A673 (cell line): ENCODE measurements around the gene JAK3. TPM values are rescaled to one million over a fixed set of nuclear protein-coding genes. Genes with fewer than 3 reads are reported as not detected.
A peak's percentile ranks its signal among the peaks of the same experiment; 100 is the strongest.

Experiments
- BruUV-seq: library from RNA; stranded (reverse); fragments of 400-500 nt; replicated peaks from 2 replicates; lab custom pipeline; 2021; lab: Mats Ljungman, UMichigan
- CTCF ChIA-PET: fragments of 300-600 bp; sonication (Branson Sonifier 250); formaldehyde crosslinking; loops from one replicate; lab custom pipeline; 2022; ENCODE audit warnings: antibody characterized with exemption; lab: Charles Lee
- POLR2A ChIA-PET: fragments of 300-600 bp; sonication (Branson Sonifier 250); formaldehyde crosslinking; loops from one replicate; lab custom pipeline; 2022; ENCODE audit warnings: antibody characterized with exemption; ENCODE audit not compliant: low non-redundant PET; lab: Charles Lee
- DNase-seq: peaks from one replicate; pipeline ENCODE4 v3.0.0-alpha.2; 2015; ENCODE audit warnings: low spot score
- H3K27ac ChIP-seq: fragments of 200-600 bp; sonication (generic); 2 replicates; pipeline ENCODE4 v1.5.1; 2016; ENCODE audit warnings: mixed run types, low read depth, mild to moderate bottlenecking, mixed read lengths, antibody characterized with exemption, low read length; ENCODE audit not compliant: poor library complexity, severe bottlenecking
- H3K27me3 ChIP-seq: fragments of 200-600 bp; sonication (generic); replicated peaks from 2 replicates; pipeline ENCODE4 v1.6.1; 2017; ENCODE audit warnings: mixed run types, low read depth, mild to moderate bottlenecking, mixed read lengths, antibody characterized with exemption, low read length; ENCODE audit not compliant: insufficient read depth, poor library complexity
- H3K36me3 ChIP-seq: fragments of 200-600 bp; sonication (generic); 2 replicates; pipeline ENCODE4 v1.6.1; 2016; ENCODE audit warnings: mixed run types, mild to moderate bottlenecking, mixed read lengths, antibody characterized with exemption, low read length; ENCODE audit not compliant: insufficient read depth, poor library complexity, severe bottlenecking
- H3K4me1 ChIP-seq: fragments of 200-600 bp; sonication (generic); 2 replicates; pipeline ENCODE4 v1.6.1; 2017; ENCODE audit warnings: mixed run types, mild to moderate bottlenecking, mixed read lengths, antibody characterized with exemption, low read length; ENCODE audit not compliant: insufficient read depth, poor library complexity, severe bottlenecking
- H3K4me3 ChIP-seq: fragments of 200-600 bp; sonication (generic); 2 replicates; pipeline ENCODE4 v1.5.1; 2016; ENCODE audit warnings: low read depth, mixed run types, mild to moderate bottlenecking, mixed read lengths, low read length; ENCODE audit not compliant: poor library complexity, severe bottlenecking
- H3K9me3 ChIP-seq: fragments of 200-600 bp; sonication (generic); 2 replicates; pipeline ENCODE4 v1.6.1; 2016; ENCODE audit warnings: mixed run types, low read depth, mild to moderate bottlenecking, mixed read lengths, antibody characterized with exemption, low read length; ENCODE audit not compliant: poor library complexity, severe bottlenecking
- EZH2 ChIP-seq: fragments of 200-600 bp; sonication (generic); IDR thresholded peaks from 2 replicates; pipeline ENCODE4 v1.6.1; 2017; ENCODE audit warnings: borderline replicate concordance, low read depth, mild to moderate bottlenecking, mixed read lengths, antibody characterized with exemption, low read length; ENCODE audit not compliant: poor library complexity, severe bottlenecking
- intact Hi-C: fragments of 100-400 bp; cut with micrococcal nuclease; formaldehyde crosslinking; loops from one replicate; pipeline ENCODE4 v1.10.0; 2022; ENCODE audit not compliant: unreplicated experiment
- total RNA-seq: library from RNA; stranded (reverse); gene quantifications from 2 replicates; pipeline ENCODE4 v1.2.3, GENCODE V29; 2021
- TF ChIP-seq, protein P1 (sequence below): fragments of 300-800, 200-600 bp; sonication (generic); conservative IDR thresholded peaks from 2 replicates; pipeline ENCODE4 v1.5.1; 2017; ENCODE audit warnings: low read depth, mild to moderate bottlenecking, antibody characterized with exemption, low read length, moderate library complexity, mixed read lengths

JAK3 gene
- total RNA-seq, 1 experiment from 2014 or later = 2.5 TPM

DNA sequence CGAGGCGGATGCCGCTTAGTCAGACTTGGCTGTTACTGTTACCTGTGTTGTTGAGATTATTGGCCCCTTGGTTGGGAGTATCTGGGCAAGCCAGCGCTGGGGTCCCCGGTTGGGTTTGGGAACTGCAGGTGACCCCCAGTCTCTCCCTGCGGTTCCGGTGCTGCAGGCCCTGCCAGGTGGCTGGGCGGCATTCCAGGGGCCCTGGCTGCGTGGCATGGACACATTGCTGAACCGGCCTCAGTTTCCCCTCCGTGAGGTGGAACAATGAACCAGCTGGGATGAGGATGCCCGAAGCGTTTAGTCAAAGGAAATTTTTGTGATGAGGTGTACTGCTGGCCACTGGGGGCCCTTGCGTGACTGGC is 52.3 kb downstream of the JAK3 start:
- POLR2A ChIA-PET = no interaction called here
- peaks cover 17% of the 10 kb centered on the region for H3K27me3 ChIP-seq
- CTCF ChIA-PET = no interaction called here
- H3K27ac ChIP-seq = no peak overlapping the region
- no peaks in the 10 kb centered on the region for H3K36me3 ChIP-seq
- H3K4me3 ChIP-seq = no peak overlapping the region
- intact Hi-C loops = loop anchor here (10.0 kb wide), 1 partner anchor 59 kb away; the partner anchor contains the start of gene RPL18A
- TF ChIP-seq EZH2 = no peak
- TF ChIP-seq, protein P1, sequence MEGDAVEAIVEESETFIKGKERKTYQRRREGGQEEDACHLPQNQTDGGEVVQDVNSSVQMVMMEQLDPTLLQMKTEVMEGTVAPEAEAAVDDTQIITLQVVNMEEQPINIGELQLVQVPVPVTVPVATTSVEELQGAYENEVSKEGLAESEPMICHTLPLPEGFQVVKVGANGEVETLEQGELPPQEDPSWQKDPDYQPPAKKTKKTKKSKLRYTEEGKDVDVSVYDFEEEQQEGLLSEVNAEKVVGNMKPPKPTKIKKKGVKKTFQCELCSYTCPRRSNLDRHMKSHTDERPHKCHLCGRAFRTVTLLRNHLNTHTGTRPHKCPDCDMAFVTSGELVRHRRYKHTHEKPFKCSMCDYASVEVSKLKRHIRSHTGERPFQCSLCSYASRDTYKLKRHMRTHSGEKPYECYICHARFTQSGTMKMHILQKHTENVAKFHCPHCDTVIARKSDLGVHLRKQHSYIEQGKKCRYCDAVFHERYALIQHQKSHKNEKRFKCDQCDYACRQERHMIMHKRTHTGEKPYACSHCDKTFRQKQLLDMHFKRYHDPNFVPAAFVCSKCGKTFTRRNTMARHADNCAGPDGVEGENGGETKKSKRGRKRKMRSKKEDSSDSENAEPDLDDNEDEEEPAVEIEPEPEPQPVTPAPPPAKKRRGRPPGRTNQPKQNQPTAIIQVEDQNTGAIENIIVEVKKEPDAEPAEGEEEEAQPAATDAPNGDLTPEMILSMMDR = no peak
- no TSS peak for BruUV-seq
- H3K4me1 ChIP-seq = peaks cover 26% of the 10 kb centered on the region
- no peaks in the 10 kb centered on the region for H3K9me3 ChIP-seq
- no peak for DNase-seq

DNA sequence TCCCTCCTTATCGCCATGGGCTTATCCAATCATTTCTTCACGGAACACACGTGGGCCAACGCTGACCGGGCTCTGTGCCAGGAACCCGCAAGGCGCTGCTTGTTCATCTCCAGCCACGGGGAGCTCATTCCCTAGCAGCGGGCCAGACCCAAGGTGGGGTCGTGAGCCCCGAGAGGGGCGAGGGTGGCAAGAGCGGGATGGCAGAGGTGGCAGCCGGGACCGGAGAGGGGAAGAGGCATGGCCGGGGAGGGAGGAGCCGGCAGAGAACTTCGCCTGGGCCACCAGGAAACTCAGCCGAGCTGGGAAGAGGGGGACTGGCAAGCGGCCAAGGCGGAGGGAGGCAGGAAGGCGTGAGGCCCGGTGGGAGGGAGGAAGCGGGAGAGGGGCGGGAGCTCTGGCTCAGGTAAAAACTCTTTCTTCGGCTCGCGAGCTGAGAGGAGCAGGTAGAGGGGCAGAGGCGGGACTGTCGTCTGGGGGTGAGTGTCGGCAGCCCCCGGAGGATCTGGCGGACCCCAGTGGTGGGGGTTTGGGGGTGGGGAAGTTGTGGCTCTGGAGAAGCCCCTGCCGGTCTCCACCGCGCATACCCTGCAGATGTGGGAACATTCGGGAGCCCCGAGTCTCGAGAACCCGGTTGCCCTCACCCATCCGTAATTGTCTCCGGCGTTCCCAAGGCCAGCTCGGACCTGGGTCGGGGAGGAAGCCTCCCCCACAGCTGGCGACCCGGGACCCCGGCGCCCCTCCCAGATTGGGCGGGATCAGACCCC is 52.9 kb downstream of the JAK3 start, which contains the start of gene B3GNT3:
Gene B3GNT3, plus strand, starts transcription at position 408 of the 764 bp plus-strand sequence. CDS start 12,670 bp downstream, outside the sequence.
- intact Hi-C loops = loop anchor here (10.0 kb wide), 1 partner anchor 60 kb away; the partner anchor contains the start of gene RPL18A
- peak; percentile 69 for DNase-seq
- peak within 1 kb of the TSS; percentile 19 for H3K4me3 ChIP-seq
- no peaks in the 10 kb centered on the region for H3K36me3 ChIP-seq
- no peak within 1 kb of the TSS for H3K27ac ChIP-seq
- peaks cover 17% of the 10 kb centered on the region for H3K27me3 ChIP-seq
- H3K9me3 ChIP-seq = no peaks in the 10 kb centered on the region
- ChIA-PET CTCF (no interaction called here), POLR2A (no interaction called here)
- TF ChIP-seq, protein P1 = no peak
- no peak for TF ChIP-seq EZH2
- no TSS peak for BruUV-seq
- H3K4me1 ChIP-seq = peaks cover 26% of the 10 kb centered on the region

DNA sequence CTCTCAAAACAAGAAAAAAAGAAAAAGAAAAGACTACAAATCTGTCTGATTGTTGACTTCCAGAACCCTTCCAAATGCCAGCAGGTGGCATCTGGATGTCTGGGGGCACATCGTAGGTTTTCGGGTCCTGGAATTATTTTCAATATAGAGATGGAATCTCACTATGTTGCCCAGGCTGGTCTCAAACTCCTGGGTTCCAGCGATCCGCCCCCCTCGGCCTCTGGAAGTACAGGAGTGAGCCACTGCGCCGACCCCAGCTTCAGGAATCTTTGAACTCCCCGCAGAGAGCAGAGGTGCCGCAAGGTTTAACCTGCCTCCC is 53.4 kb downstream of the JAK3 start:
- TF ChIP-seq EZH2 = no peak
- TF ChIP-seq, protein P1 = no peak
- Histone ChIP-seq H3K4me3 (no peak overlapping the region), H3K27ac (no peak overlapping the region), H3K4me1 (peaks cover 26% of the 10 kb centered on the region), H3K36me3 (no peaks in the 10 kb centered on the region), H3K9me3 (no peaks in the 10 kb centered on the region), H3K27me3 (peaks cover 17% of the 10 kb centered on the region)
- ChIA-PET CTCF (no interaction called here), POLR2A (no interaction called here)
- no TSS peak for BruUV-seq
- intact Hi-C loops = loop anchor here (10.0 kb wide), 1 partner anchor 60 kb away; the partner anchor contains the start of gene RPL18A
- DNase-seq = no peak
